Lung microvascular endothelial cell (primary cell): Measurements from ENCODE around the gene HNRNPLL. TPM values are rescaled to one million over a fixed set of nuclear protein-coding genes. Genes with fewer than 3 reads are reported as not detected.
A peak's percentile ranks its signal among the peaks of the same experiment; 100 is the strongest.

Experiments
- DNase-seq, 2 donors: peaks; one replicate each; pipeline versions ENCODE4 v3.0.0 to v3.0.0-alpha.2; 2010; ENCODE audit warnings: low read depth in 2 of 2
- total RNA-seq: library from RNA; depleted of rRNA; stranded (reverse); fragments of >200 nt; gene quantifications from 2 replicates; pipeline ENCODE4 v1.2.1, GENCODE V29; 2014

HNRNPLL gene
- total RNA-seq, 1 donor from 2014 or later, result 35.3 TPM

GRCh38 chr2:38529208-38529607 lies 73.5 kb downstream of the HNRNPLL start:
- no peak for DNase-seq

GRCh38 chr2:38528534-38528933 lies 74.2 kb downstream of the HNRNPLL start:
- DNase-seq, result no peak

- peak; percentile 21 to 26 for DNase-seq
These were observed 74.7 kb downstream of the HNRNPLL start for GRCh38 chr2:38528008-38528442.

GRCh38 chr2:38527338-38528007 lies 75.3 kb downstream of the HNRNPLL start:
- no peak for DNase-seq

- DNase-seq, result no peak
These were observed 76.5 kb downstream of the HNRNPLL start for GRCh38 chr2:38526195-38526594.

GRCh38 chr2:38524580-38524979 lies 78.1 kb downstream of the HNRNPLL start:
- DNase-seq, result no peak

- no peak for DNase-seq
These were observed 78.8 kb downstream of the HNRNPLL start for GRCh38 chr2:38523728-38524437.

- no peak for DNase-seq
These were observed 79.9 kb downstream of the HNRNPLL start for GRCh38 chr2:38522754-38523349.

- peak in 1 of 2 donors; percentile 22 for DNase-seq
These were observed 80.9 kb downstream of the HNRNPLL start for GRCh38 chr2:38521835-38522234.

- DNase-seq, result no peak
These were observed 85.4 kb downstream of the HNRNPLL start for GRCh38 chr2:38517284-38517683.

GRCh38 chr2:38516526-38516925 lies 86.2 kb downstream of the HNRNPLL start:
- no peak for DNase-seq

GRCh38 chr2:38516122-38516521 lies 86.6 kb downstream of the HNRNPLL start:
- no peak for DNase-seq

- DNase-seq, result no peak
These were observed 87.3 kb downstream of the HNRNPLL start for GRCh38 chr2:38515155-38516074.

- no peak for DNase-seq
These were observed 88.0 kb downstream of the HNRNPLL start for GRCh38 chr2:38514603-38515154.

GRCh38 chr2:38512211-38512610 lies 90.5 kb downstream of the HNRNPLL start:
- no peak for DNase-seq

Other genes with a start within 250 kb of the HNRNPLL start
- gene ATL2, start 225.7 kb downstream of the HNRNPLL start, total RNA-seq, result 36.2 and 46.4 TPM in 2 replicates
- 4.1 and 4.4 TPM in 2 replicates for gene GALM, start 63.2 kb upstream of the HNRNPLL start, total RNA-seq
- gene SRSF7, start 148.4 kb upstream of the HNRNPLL start, total RNA-seq, result 73.0 and 90.3 TPM in 2 replicates
- gene GEMIN6, start 175.3 kb upstream of the HNRNPLL start, total RNA-seq, result 6.1 and 11.5 TPM in 2 replicates